GM19328 (cell line): ENCODE measurements around the gene CNTN6.

Source experiments
- ATAC-seq: cut with Tn5 transposase; IDR thresholded peaks from one replicate; pipeline ENCODE4 v1.9.1; 2021; ENCODE audit warnings: mild to moderate bottlenecking, moderate library complexity; ENCODE audit not compliant: unreplicated experiment

Gene CNTN6

GRCh38 chr3:1171320-1171719 is 78.5 kb downstream of the CNTN6 start:
- ATAC-seq: no peak

- no peak for ATAC-seq
These were observed 79.8 kb downstream of the CNTN6 start for GRCh38 chr3:1172644-1173043.

DNA sequence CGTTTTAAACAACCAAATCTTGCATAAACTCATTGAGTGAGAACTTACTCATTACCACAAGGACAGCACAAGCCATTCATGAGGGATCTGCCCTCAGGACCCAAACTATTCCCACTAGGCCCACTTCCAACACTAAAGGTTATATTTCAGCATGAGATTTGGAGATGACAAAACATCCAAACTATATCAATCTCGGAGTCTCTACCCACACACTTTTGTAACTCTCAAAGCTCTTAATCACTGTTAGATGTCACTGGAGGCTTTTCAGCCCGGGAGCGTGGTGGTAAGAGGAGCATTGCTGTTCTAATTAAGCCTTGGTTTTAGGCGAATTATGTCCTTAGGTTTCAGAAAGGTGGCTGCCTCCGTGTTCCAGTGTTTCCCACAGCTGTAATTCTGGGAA is 86.3 kb downstream of the CNTN6 start:
- no peak for ATAC-seq

GRCh38 chr3:1183320-1184048 is 90.7 kb downstream of the CNTN6 start:
- ATAC-seq: no peak

GRCh38 chr3:1190569-1190968 is 97.7 kb downstream of the CNTN6 start:
- ATAC-seq: no peak

- ATAC-seq: no peak
These were observed 98.2 kb downstream of the CNTN6 start for GRCh38 chr3:1191026-1191425.

DNA sequence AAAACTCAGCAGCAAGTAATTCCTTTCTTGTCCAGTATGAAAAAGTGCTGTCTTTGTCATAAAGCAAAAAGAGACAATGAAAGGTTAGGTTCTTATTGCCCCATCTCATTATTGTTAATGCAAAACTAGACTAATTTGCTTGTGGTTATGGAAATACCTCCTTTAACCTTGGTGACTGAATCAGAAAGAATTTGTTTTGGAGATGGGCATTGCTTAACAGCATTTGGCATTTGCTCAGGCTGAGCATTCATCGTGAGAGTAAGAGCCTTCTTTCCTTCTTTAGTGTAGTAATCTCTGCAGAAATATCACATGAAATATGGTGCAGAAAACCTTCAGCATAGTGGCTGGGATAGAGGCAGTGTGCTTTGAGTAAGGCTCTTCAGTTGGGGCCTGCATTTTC is 103.1 kb downstream of the CNTN6 start:
- ATAC-seq: no peak

DNA sequence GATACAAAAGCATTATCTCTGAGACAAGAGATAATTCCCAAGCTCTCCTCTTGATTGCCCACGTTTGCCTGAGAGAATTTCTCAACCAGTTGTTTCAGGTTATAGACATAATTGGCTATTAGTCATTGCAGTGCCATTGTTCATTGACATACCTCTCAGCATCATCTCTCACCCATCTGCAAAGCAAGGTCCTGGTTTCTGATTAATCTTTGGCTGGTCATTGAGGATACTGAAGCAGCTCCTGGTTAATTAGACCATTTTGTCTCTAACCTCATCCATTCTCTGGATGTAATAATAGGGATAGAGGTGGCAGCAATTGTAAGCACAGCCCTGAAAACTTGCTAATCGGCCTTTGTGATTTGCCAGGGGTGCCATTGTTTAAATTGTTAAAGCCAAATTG is 104.2 kb downstream of the CNTN6 start:
- ATAC-seq: no peak

DNA sequence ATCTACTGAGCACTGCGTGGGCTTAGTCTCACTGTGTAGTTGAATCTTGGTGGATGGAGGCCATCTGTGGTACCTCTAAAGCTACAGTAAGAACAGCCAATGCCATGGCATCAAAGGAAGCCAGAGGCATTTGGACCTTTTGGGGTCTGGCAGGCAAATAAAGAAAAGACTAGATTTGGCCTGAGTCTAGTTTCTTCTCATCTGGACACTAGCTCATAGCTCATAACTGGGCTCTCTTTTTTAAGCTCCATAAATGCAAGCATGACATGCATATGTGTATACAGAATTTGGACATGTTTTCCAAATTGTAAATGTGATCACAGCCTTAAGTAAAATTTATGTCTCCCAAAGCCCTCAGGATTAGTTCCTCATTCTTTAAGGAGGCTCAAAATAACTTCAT is 107.5 kb downstream of the CNTN6 start:
- no peak for ATAC-seq

DNA sequence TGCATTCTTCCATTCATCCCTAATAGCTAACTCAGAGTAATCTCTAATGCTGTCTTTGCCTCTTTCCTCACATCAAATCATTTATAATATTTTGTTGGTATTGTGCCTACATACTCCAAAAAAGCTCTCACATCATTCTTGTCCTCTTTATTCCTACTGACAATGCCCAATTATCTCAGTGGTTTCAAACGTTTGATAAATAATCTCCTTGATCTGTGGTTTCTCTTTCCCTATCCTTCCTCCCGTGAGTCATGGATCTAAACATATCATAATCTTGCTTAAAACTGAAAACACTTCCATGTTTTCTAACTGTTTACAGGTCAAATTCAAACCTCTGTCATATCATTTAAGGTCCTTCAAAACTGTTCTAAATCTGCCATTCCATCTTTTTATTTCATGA is 115.1 kb downstream of the CNTN6 start:
- no peak for ATAC-seq

DNA sequence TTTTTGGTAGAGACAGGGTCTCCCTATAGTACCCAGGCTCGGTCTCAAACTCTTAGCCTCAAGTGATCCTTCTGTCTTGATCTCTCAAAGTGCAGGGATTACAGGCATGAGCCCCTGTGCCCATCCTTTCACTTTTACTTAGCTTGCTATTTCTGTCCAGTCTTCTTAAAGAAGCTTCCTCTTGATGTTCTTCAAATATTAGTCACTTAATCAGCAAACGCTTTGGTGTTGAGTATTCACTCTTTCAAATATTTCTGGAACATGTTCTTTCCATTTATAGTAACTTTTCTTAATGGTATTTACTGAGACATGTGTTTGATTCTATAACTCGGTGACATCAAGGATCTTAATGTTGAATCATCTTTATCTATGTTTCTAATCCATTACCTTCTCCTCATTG is 122.1 kb downstream of the CNTN6 start:
- ATAC-seq: no peak

GRCh38 chr3:1216856-1217255 is 124.0 kb downstream of the CNTN6 start:
- no peak for ATAC-seq

GRCh38 chr3:1227111-1227510 is 134.3 kb downstream of the CNTN6 start:
- no peak for ATAC-seq

DNA sequence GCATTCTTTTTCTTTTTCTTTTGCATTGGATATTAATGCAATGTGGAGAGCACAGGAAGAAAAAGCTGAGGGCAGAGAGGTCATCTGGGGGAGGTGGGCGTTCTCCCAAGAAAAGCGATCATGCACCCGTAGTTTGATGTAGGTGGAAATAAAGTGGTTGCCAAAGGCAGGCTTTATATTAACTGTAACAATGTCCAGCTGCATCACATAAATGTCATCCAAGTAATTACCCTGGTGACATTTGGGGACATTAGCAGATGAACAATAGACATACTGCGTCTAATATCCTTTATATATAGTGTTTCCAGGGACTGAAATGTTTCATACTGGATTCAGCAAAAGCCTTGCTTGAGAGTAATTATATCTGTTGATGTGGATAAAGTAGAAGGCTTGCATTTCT is 135.5 kb downstream of the CNTN6 start:
- ATAC-seq: no peak

DNA sequence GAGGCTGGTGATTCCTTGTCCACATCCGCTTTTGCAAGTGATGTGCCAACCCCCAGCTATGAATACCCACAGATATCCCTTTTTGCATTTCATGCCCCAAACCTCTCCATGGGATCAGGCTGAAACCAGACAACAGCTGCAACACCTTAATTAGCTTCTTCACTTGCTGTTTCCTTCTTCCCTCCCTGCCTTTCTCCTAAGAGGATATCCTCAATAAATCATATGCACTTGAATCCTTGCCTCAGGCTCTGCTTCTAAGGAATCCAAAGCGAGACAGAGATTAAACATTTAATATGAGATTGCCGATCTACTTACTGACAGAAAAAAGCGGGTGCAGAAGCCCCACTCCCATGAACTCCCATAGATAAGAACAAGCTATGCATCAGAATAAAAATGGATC is 138.1 kb downstream of the CNTN6 start:
- no peak for ATAC-seq

DNA sequence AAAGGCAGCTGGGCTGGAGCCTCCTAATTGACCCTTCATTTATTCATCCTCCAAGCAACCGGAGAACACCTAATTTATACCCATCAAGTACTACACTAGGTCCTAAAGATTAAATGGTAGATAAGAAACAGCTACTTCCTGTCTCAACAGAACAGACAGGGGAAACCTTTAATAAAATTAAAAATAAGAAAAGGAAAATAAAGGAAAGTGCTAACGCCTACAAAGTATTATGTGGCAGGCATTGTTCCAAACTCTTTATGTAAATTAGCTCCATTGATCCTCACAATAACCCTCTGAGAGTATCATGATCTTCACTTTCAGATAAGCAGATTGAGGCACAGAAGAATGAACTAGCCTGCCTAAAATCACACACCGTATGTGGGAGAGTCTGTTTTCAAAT is 139.5 kb downstream of the CNTN6 start:
- no peak for ATAC-seq

DNA sequence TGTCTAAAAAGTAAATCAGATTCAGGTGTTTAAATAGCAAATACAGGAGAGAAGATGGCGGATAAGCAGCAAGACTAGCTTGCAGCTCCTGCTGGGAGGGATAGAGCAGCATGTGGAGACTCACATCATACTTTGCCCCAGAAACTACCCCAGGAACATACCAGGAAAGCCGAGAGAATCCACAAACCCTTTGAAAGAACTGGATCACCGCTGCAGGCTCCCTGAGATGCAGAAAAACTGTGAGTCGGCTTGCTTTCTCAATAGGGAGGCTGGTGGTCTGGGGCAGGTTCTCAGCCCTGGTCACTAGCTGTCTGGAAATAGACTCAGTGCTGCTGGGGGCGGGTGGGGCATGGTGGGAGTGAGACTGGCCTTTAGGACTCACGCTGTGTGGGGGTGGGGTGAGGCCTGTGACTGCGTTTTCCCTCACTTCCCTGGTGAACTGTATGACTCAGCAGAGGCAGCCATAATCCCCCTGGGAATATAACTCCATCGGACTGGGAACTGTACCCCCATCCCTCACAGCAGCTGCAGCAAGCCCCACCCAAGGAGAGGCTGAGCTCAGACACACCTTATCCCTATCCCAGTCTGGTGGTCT is 142.8 kb downstream of the CNTN6 start:
- ATAC-seq: no peak

DNA sequence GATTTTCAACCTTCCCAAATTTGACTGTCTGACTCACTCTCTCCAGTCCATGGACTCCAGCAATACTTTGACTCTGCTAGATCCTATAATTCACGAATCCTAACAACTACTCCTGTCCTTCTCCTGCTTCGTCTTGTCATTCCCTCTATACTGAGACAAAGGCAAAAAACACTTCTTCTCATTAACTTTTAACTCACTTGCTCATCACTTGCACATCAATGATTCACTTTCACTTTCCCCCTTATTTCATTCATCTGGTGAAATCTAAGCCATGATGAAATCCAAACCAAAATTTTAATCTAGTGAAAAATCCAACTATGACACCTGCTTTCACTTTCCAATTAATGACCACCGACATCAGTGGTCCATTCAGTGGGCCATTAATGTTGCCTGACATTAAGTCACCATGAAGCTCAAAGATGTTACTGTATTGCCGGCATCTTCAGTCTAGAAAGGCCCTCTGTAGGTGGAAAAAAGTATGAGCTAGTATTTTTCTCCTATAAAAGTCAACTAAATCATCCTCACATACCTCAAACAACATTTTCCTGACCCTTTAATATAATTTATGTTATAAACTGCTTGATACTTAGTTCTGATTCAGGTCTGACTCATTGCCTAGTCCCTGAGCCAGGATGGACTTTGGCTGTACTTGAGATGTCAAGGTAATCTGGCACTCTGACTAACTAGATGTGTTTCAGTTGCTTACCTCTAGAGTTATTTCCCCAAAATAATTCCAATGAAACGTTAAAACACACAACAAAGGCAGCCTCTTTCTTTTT is 158.6 kb downstream of the CNTN6 start:
- ATAC-seq: no peak

DNA sequence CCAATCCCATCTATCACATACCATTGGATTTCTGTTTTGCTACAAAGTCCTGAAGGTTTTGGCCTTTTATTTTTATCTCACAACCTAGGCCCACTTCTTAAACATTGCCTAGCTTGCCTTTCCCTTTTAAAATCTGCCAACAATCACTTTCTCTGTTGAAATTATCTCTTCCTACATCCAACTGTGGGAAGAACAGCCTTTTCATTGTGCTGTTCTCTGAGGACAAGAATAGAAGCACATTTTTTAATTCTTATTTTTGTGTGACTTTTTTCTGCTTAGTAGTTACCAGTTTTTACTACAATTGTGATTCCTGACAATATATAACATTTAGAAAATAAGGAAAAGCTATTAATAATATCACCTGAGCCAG is 159.2 kb downstream of the CNTN6 start:
- ATAC-seq: no peak

- no peak for ATAC-seq
These were observed 169.4 kb downstream of the CNTN6 start for GRCh38 chr3:1262246-1262645.

DNA sequence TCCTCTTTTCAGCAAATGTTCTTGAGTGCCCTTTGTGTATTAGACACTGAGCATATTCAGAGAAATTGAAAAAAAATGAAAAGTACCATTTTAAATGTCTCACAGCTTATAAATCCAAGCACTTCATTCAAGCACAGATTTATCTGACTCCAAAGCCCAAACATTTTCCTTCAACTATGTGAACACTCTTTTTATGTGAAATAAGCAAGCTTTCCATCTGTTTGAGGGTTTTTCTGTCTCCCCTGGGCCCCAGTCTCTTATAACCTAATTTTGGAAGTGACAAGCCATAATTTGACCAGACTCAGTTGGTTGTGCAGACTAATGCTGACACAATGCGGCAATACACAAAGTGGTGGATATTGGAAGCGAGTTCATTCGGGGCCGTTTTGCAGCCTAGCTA is 170.3 kb downstream of the CNTN6 start:
- ATAC-seq: no peak

GRCh38 chr3:1269808-1270207 is 177.0 kb downstream of the CNTN6 start:
- ATAC-seq: no peak
